MCF 10A (cell line): ENCODE measurements around the gene HACD3. TPM values are rescaled to one million over a fixed set of nuclear protein-coding genes. Genes with fewer than 3 reads are reported as not detected.

Source experiments
- BruUV-seq: library from RNA; stranded (reverse); fragments of 400-500 nt; replicated peaks from 2 replicates; lab custom pipeline; 2021; lab: Mats Ljungman, UMichigan
- CTCF ChIA-PET: fragments of 300-600 bp; sonication (Branson Sonifier 250); formaldehyde crosslinking; extraction: SDS; loops from one replicate; lab custom pipeline; 2021; ENCODE audit warnings: antibody characterized with exemption, inconsistent platforms; lab: Yijun Ruan, JAX
- POLR2A ChIA-PET: fragments of 300-600, 350-650 bp; sonication (Branson Sonifier 250); formaldehyde crosslinking; extraction: SDS; loops from one replicate; lab custom pipeline; 2020; ENCODE audit warnings: antibody characterized with exemption, inconsistent platforms; lab: Yijun Ruan, JAX
- DNase-seq: peaks from one replicate; pipeline ENCODE4 v3.0.0-alpha.2; 2018; ENCODE audit not compliant: unreplicated experiment
- H3K27ac Mint-ChIP-seq: one replicate; pipeline ENCODE4 v1.8.0; 2022; ENCODE audit warnings: mild to moderate bottlenecking, low read depth, mixed read lengths; ENCODE audit not compliant: unreplicated experiment
- H3K27me3 Mint-ChIP-seq: one replicate; pipeline ENCODE4 v1.8.0; 2022; ENCODE audit warnings: mixed read lengths; ENCODE audit not compliant: insufficient read depth, unreplicated experiment
- H3K36me3 Mint-ChIP-seq: one replicate; pipeline ENCODE4 v1.8.0; 2022; ENCODE audit warnings: mild to moderate bottlenecking, moderate library complexity, mixed read lengths; ENCODE audit not compliant: insufficient read depth, unreplicated experiment
- H3K4me1 Mint-ChIP-seq: one replicate; pipeline ENCODE4 v1.8.0; 2022; ENCODE audit warnings: mixed read lengths; ENCODE audit not compliant: insufficient read depth, unreplicated experiment
- H3K4me3 Mint-ChIP-seq: one replicate; pipeline ENCODE4 v1.8.0; 2022; ENCODE audit warnings: mild to moderate bottlenecking, moderate library complexity, mixed read lengths; ENCODE audit not compliant: unreplicated experiment
- H3K9me3 Mint-ChIP-seq: one replicate; pipeline ENCODE4 v1.8.0; 2022; ENCODE audit warnings: mixed read lengths; ENCODE audit not compliant: unreplicated experiment
- intact Hi-C: fragments of 100-400 bp; cut with micrococcal nuclease; formaldehyde crosslinking; loops from 2 replicates; pipeline ENCODE4 v1.14.1; 2022
- total RNA-seq: library from RNA; stranded (reverse); gene quantifications from 2 replicates; pipeline ENCODE4 v1.2.3, GENCODE V29; 2022
- TF ChIP-seq, protein P1 (sequence below): fragments of 200-600 bp; IDR thresholded peaks from one replicate; pipeline ENCODE4 v1.8.0; 2022; ENCODE audit warnings: antibody characterized with exemption, mild to moderate bottlenecking; ENCODE audit not compliant: unreplicated experiment

The HACD3 gene
- total RNA-seq, 1 experiment from 2014 or later: 31.4 TPM

DNA sequence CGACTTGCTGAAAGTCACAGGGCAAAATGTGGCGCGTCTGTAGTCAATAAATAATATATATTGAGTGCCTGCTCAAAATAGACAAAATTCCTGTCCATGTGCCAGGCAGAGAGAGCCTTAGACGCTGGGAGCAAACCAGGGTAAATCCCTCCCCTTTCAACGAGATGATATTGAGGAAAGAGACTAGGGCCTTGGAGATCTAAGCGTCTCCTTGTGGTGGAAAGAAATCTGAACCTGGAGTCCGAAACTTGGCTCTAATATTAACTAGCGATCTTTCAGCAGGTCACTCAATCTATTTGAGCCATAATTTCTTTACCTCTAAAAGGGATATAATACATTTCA, 12.4 kb upstream of the HACD3 start:
- peak overlapping the region; percentile 95 for H3K27ac Mint-ChIP-seq
- peak overlapping the region; percentile 98 for H3K4me3 Mint-ChIP-seq
- TF ChIP-seq, protein P1, sequence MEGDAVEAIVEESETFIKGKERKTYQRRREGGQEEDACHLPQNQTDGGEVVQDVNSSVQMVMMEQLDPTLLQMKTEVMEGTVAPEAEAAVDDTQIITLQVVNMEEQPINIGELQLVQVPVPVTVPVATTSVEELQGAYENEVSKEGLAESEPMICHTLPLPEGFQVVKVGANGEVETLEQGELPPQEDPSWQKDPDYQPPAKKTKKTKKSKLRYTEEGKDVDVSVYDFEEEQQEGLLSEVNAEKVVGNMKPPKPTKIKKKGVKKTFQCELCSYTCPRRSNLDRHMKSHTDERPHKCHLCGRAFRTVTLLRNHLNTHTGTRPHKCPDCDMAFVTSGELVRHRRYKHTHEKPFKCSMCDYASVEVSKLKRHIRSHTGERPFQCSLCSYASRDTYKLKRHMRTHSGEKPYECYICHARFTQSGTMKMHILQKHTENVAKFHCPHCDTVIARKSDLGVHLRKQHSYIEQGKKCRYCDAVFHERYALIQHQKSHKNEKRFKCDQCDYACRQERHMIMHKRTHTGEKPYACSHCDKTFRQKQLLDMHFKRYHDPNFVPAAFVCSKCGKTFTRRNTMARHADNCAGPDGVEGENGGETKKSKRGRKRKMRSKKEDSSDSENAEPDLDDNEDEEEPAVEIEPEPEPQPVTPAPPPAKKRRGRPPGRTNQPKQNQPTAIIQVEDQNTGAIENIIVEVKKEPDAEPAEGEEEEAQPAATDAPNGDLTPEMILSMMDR: no peak
- ChIA-PET POLR2A (no interaction called here), CTCF (interaction anchor here (0.7 to 0.9 kb wide), 3 partner anchors 13 to 436 kb away, joined by 3 read pairs; no protein-coding TSS in a partner anchor)
- peaks cover 23% of the 10 kb centered on the region for H3K36me3 Mint-ChIP-seq
- no peak for DNase-seq
- no peaks in the 10 kb centered on the region for H3K9me3 Mint-ChIP-seq
- intact Hi-C loops: no loop called here
- BruUV-seq: no TSS peak
- peaks cover 14% of the 10 kb centered on the region for H3K4me1 Mint-ChIP-seq
- H3K27me3 Mint-ChIP-seq: no peaks in the 10 kb centered on the region

DNA sequence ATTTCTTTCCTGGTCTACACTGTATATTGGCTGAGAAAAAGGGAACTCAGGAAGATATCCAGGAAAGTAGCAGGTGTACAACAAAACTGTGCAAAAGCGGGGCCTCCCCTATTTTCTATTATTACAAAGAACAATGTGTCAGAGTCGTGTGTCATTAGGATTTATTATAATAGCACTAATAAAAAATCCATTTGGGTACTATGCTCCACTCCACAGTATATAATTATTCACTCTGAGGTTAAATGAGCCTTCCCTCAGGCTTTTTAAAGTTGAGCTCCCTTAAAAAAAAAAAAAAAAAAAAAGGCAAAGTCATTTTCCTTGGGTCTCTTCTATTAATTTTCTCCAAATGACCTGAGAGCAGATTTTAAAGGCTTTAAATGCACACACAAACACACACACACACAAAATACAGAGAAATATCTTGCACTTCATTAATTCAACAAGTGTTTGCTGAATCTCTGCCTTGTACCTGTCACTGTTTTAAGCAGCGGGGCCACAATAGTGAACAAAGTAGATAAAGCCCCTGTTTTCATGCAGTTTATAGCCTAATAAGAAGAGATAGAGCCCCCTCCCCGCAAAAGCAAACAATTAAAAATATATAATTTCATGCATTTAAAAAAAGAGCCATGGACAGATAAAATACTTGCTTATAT, 11.5 kb upstream of the HACD3 start:
- Mint-ChIP-seq H3K27ac (no peak overlapping the region), H3K4me1 (peaks cover 14% of the 10 kb centered on the region), H3K36me3 (peaks cover 13% of the 10 kb centered on the region), H3K9me3 (no peaks in the 10 kb centered on the region), H3K27me3 (no peaks in the 10 kb centered on the region), H3K4me3 (no peak overlapping the region)
- ChIA-PET CTCF (interaction anchor here (0.6 to 1.2 kb wide), 4 partner anchors 9 to 437 kb away, joined by 3 to 5 read pairs (median 3); no protein-coding TSS in a partner anchor), POLR2A (no interaction called here)
- DNase-seq: no peak
- intact Hi-C loops: no loop called here
- TF ChIP-seq, protein P1: no peak
- BruUV-seq: no TSS peak

DNA sequence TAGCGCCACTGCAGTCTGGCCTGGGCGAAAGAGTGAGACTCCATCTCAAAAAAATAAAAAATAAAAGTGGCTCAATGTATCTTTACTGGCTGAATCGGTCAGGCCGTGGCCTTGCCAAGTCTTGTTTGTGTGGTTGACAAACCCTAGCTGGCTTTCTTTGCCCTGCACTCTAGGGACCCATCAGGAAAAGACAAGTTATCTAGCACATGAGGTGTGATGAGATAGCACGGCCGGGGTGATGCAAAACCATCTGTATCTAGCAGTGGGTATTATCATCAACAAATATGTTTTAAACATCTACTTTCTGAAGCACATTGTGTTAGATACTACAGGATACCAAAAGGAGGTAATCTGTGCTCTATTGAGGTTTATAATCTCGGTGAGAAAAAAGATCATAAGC, 8.9 kb upstream of the HACD3 start:
- ChIA-PET POLR2A (interaction anchor here (0.9 kb wide), 1 partner anchor 89 kb away, joined by 5 read pairs; the partner anchor contains the start of gene INTS14), CTCF (interaction anchor here (0.5 kb wide), 1 partner anchor 76 kb away, joined by 3 read pairs; no protein-coding TSS in a partner anchor)
- DNase-seq: no peak
- intact Hi-C loops: no loop called here
- BruUV-seq: no TSS peak
- Mint-ChIP-seq H3K9me3 (no peaks in the 10 kb centered on the region), H3K27me3 (no peaks in the 10 kb centered on the region), H3K27ac (no peak overlapping the region), H3K36me3 (peaks cover 6% of the 10 kb centered on the region), H3K4me1 (peaks cover 10% of the 10 kb centered on the region), H3K4me3 (no peak overlapping the region)
- TF ChIP-seq, protein P1: no peak

DNA sequence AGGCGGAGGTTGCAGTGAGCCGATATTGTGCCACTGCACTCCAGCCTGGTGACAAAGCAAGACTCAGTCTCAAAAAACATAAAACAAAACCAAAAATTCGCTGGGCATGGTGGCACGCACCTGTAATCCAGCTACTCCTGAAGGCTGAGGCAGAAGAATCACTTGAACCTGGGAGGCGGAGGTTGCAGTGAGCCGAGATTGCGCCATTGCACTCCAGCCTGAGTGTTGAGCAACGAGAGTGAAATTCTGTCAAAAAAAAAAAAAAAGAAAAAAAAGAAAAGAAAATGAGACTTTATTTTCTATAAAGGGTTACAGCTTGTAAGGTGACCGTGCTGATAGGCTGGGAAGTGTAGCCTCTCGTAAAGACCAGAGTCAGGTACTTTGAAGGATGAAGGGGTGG, 6.0 kb upstream of the HACD3 start:
- intact Hi-C loops: no loop called here
- no TSS peak for BruUV-seq
- no peaks in the 10 kb centered on the region for H3K4me1 Mint-ChIP-seq
- no peak overlapping the region for H3K4me3 Mint-ChIP-seq
- POLR2A ChIA-PET: no interaction called here
- no peaks in the 10 kb centered on the region for H3K36me3 Mint-ChIP-seq
- TF ChIP-seq, protein P1: no peak
- no peaks in the 10 kb centered on the region for H3K27me3 Mint-ChIP-seq
- H3K9me3 Mint-ChIP-seq: no peaks in the 10 kb centered on the region
- CTCF ChIA-PET: interaction anchor here (1.3 kb wide), 1 partner anchor 17 kb away, joined by 3 read pairs; no protein-coding TSS in a partner anchor
- no peak overlapping the region for H3K27ac Mint-ChIP-seq
- no peak for DNase-seq
